Pancreas (tissue), 10 donors: Measurements from ENCODE around the gene RXFP2. TPM values are rescaled to one million over a fixed set of nuclear protein-coding genes. Genes with fewer than 3 reads are reported as not detected.

ENCODE experiments used
- ATAC-seq, 4 donors: fragments of 200-7000 bp; cut with Tn5 transposase; one replicate each; pipeline versions ENCODE4 v1.8.0 to v1.9.1; 2020; ENCODE audit warnings: mild to moderate bottlenecking in 4 of 4, moderate library complexity in 4 of 4
- DNase-seq, 6 donors: peaks; one replicate each; pipeline ENCODE4 v3.0.0-alpha.2; 2020
- FAIRE-seq: peaks from 2 replicates; lab custom pipeline; 2012; peaks lifted over from hg19 to GRCh38; lab: Jason Lieb, UNC
- H3K27ac ChIP-seq, 4 donors: fragments of 200-600 bp; sonication (generic); 1 replicate in 3 of 4; 2 replicates in 1 of 4; pipeline versions ENCODE4 v1.5.0 to v1.8.0; 2020
- H3K27me3 ChIP-seq, 4 donors: fragments of 200-600 bp; one replicate each; pipeline ENCODE4 v1.8.0; 2021
- H3K36me3 ChIP-seq, 3 donors: fragments of 200-600 bp; sonication (generic) in 1 of 3; one replicate each; pipeline versions ENCODE4 v1.5.0 to v1.8.0; 2020 to 2021
- H3K4me1 ChIP-seq, 3 donors: fragments of 200-600 bp; one replicate each; pipeline ENCODE4 v1.8.0; 2021
- H3K4me3 ChIP-seq, 4 donors: fragments of 200-600 bp; sonication (generic) in 2 of 4; one replicate each; pipeline versions ENCODE4 v1.5.0 to v1.8.0; 2020 to 2021
- H3K9me3 ChIP-seq, 4 donors: fragments of 200-600 bp; one replicate each; pipeline ENCODE4 v1.8.0; 2021
- CTCF ChIP-seq, 4 donors: fragments of 200-600 bp; sonication (generic) in 3 of 4; IDR thresholded peaks; one replicate each; pipeline versions ENCODE4 v1.5.0 to v1.8.0; 2021; ENCODE audit warnings: antibody characterized with exemption in 4 of 4
- WGBS, 2 donors: extraction: QIAGEN DNeasy Blood & Tissue Kit; methylation state at CpG; one replicate each; pipeline ENCODE4 v1.1.7; 2013; 5-methylcytosine and 5-hydroxymethylcytosine counted together
- intact Hi-C, 3 donors: fragments of 100-400 bp; cut with DNase I; formaldehyde crosslinking; loops; one replicate each; pipeline versions ENCODE4 v1.11.1 to v1.14.2; 2022
- polyA plus RNA-seq, 2 donors: library from polyadenylated mRNA; stranded (reverse); fragments of 200-250 nt; gene quantifications; one replicate each; pipeline ENCODE4 v1.2.3, GENCODE V29; 2013
- total RNA-seq, 6 donors: library from RNA; stranded (reverse); fragmentation: NEBNext Ultra II Directional in 4 of 6; extraction: Animal tissue kit (Norgen Biotek cat#: 25700) in 4 of 6; gene quantifications; one replicate each; pipeline versions ENCODE4 v1.2.1 to v1.2.4, GENCODE V29; 2021 to 2023
- donor health status: healthy with polysubstance abuse.
- donor health status: DM: no; HTN: no; CAD: no; lungs with moderate emphysema.
- donor health status: DM: no; HTN: no; CAD: no.
- donor health status: control.
- donor health status: control.
- donor health status: Bipolar disorder and iron deficiency.
- donor health status: DM: yes; HTN: yes; CAD: no.
- donor health status: DM: no; HTN: no; CAD: no.
- donor health status: DM: no; HTN: no; CAD: no.
- donor health status: DM: yes; HTN: yes; CAD: no.

The RXFP2 gene
- total and polyA plus RNA-seq, 8 donors, result 0.02 TPM; not detected in 7

GRCh38 chr13:31850041-31850555 is 110.8 kb downstream of the RXFP2 start:
- no peak overlapping the region for H3K4me3 ChIP-seq
- no peak overlapping the region for H3K27ac ChIP-seq
- TF ChIP-seq CTCF (IDR thresholded peaks at IDR 0.05), result no peak
- intact Hi-C loops, result no loop called here
- WGBS, 2 donors, result 37 to 41% methylated on average over 5 of the region's 5 CpGs
- no peaks in the 10 kb centered on the region for H3K4me1 ChIP-seq
- ATAC-seq (no peak), FAIRE-seq (no peak), DNase-seq (no peak)
- H3K36me3 ChIP-seq, result no peaks in the 10 kb centered on the region
- no peaks in the 10 kb centered on the region for H3K9me3 ChIP-seq
- H3K27me3 ChIP-seq, result no peaks in the 10 kb centered on the region

- H3K36me3 ChIP-seq, result no peaks in the 10 kb centered on the region
- no peak for ATAC-seq
- WGBS, 2 donors, result 82 to 86% methylated on average over 6 of the region's 6 CpGs
- H3K27ac ChIP-seq, result no peak overlapping the region
- H3K27me3 ChIP-seq, result no peaks in the 10 kb centered on the region
- no peak overlapping the region for H3K4me3 ChIP-seq
- no peaks in the 10 kb centered on the region for H3K4me1 ChIP-seq
- no peaks in the 10 kb centered on the region for H3K9me3 ChIP-seq
- FAIRE-seq, result no peak
- intact Hi-C loops, result no loop called here
- no peak for TF ChIP-seq CTCF (IDR thresholded peaks at IDR 0.05)
- DNase-seq, result no peak
These were observed 111.9 kb downstream of the RXFP2 start for GRCh38 chr13:31851216-31851615.
